OCI-LY1 (cell line): Measurements from ENCODE around the gene SNRNP35.
"Not testable (repeated sequence)": the region's sequence is repeated elsewhere in the genome, so short reads cannot be mapped to it uniquely, and the experiment has no call there.

ENCODE experiments used
- H2AFZ ChIP-seq: fragments of 200-600 bp; sonication (generic), shearing (Covaris generic); 2 replicates; pipeline ENCODE4 v1.6.0; 2014; ENCODE audit warnings: antibody characterized with exemption, mild to moderate bottlenecking, low read length
- H3F3A ChIP-seq: fragments of 200-600 bp; sonication (generic), shearing (Covaris generic); 2 replicates; pipeline ENCODE4 v1.6.0; 2014; ENCODE audit warnings: mild to moderate bottlenecking, antibody characterized with exemption, low read length, moderate library complexity; ENCODE audit not compliant: insufficient read depth
- H3K27ac ChIP-seq: fragments of 200-600 bp; sonication (generic); 2 replicates; pipeline ENCODE4 v1.5.1; 2014; ENCODE audit warnings: low read length, mixed run types, mild to moderate bottlenecking, low read depth; ENCODE audit not compliant: poor library complexity, severe bottlenecking
- H3K27me3 ChIP-seq: fragments of 200-600 bp; sonication (generic); 2 replicates; pipeline ENCODE4 v1.6.0; 2014; ENCODE audit warnings: antibody characterized with exemption, mild to moderate bottlenecking, low read length, moderate library complexity; ENCODE audit not compliant: insufficient read depth
- H3K36me3 ChIP-seq: fragments of 200-600 bp; sonication (generic); 2 replicates; pipeline ENCODE4 v1.6.1; 2014; ENCODE audit warnings: mild to moderate bottlenecking, antibody characterized with exemption, low read length, moderate library complexity, mixed read lengths; ENCODE audit not compliant: insufficient read depth
- H3K4me1 ChIP-seq: fragments of 200-600 bp; sonication (generic); 2 replicates; pipeline ENCODE4 v1.5.1; 2014; ENCODE audit warnings: mild to moderate bottlenecking, low read length, moderate library complexity; ENCODE audit not compliant: insufficient read depth, severe bottlenecking
- H3K4me2 ChIP-seq: fragments of 200-600 bp; sonication (generic), shearing (Covaris generic); 2 replicates; pipeline ENCODE4 v1.6.1; 2014; ENCODE audit warnings: low read length
- H3K4me3 ChIP-seq: fragments of 200-600 bp; sonication (generic); 2 replicates; pipeline ENCODE4 v1.5.1; 2014; ENCODE audit warnings: low read length, low read depth, mild to moderate bottlenecking, mixed read lengths; ENCODE audit not compliant: poor library complexity, severe bottlenecking
- H3K79me2 ChIP-seq: fragments of 200-600 bp; shearing (Covaris generic); 2 replicates; pipeline ENCODE4 v1.6.1; 2016; ENCODE audit warnings: mixed run types, low read length, mixed read lengths; ENCODE audit not compliant: insufficient read depth
- H3K9ac ChIP-seq: fragments of 200-600 bp; sonication (generic), shearing (Covaris generic); 2 replicates; pipeline ENCODE4 v1.6.1; 2014; ENCODE audit warnings: mild to moderate bottlenecking, low read length, mixed read lengths
- H3K9me2 ChIP-seq: fragments of 200-600 bp; sonication (generic), shearing (Covaris generic); 2 replicates; pipeline ENCODE4 v1.6.1; 2014; ENCODE audit warnings: low read depth, mild to moderate bottlenecking, low read length, mixed read lengths
- H3K9me3 ChIP-seq: fragments of 200-600 bp; shearing (Covaris generic); 2 replicates; pipeline ENCODE4 v1.6.1; 2014; ENCODE audit warnings: low read length, mixed read lengths
- H4K20me1 ChIP-seq: fragments of 200-600 bp; sonication (generic), shearing (Covaris generic); 2 replicates; pipeline ENCODE4 v1.6.0; 2016; ENCODE audit warnings: mild to moderate bottlenecking, low read length; ENCODE audit not compliant: insufficient read depth
- EZH2 ChIP-seq: fragments of 200-600 bp; sonication (generic), shearing (Covaris generic); IDR thresholded peaks from 2 replicates; pipeline ENCODE4 v1.8.0; 2017; ENCODE audit warnings: borderline replicate concordance, mixed run types, mild to moderate bottlenecking, antibody characterized with exemption, low read length, moderate library complexity, mixed read lengths
- TF ChIP-seq, protein P1 (sequence below): fragments of 200-600 bp; sonication (generic), shearing (Covaris generic); IDR thresholded peaks from 2 replicates; pipeline ENCODE4 v1.5.1; 2017; ENCODE audit warnings: mild to moderate bottlenecking, antibody characterized with exemption, low read length, moderate library complexity, mixed read lengths

SNRNP35 gene

GRCh38 chr12:123449856-123450255, 8.1 kb upstream of the SNRNP35 start:
- no peak overlapping the region for H3K27ac ChIP-seq
- no peaks in the 10 kb centered on the region for H3F3A ChIP-seq
- no peak for TF ChIP-seq EZH2
- TF ChIP-seq, protein P1, sequence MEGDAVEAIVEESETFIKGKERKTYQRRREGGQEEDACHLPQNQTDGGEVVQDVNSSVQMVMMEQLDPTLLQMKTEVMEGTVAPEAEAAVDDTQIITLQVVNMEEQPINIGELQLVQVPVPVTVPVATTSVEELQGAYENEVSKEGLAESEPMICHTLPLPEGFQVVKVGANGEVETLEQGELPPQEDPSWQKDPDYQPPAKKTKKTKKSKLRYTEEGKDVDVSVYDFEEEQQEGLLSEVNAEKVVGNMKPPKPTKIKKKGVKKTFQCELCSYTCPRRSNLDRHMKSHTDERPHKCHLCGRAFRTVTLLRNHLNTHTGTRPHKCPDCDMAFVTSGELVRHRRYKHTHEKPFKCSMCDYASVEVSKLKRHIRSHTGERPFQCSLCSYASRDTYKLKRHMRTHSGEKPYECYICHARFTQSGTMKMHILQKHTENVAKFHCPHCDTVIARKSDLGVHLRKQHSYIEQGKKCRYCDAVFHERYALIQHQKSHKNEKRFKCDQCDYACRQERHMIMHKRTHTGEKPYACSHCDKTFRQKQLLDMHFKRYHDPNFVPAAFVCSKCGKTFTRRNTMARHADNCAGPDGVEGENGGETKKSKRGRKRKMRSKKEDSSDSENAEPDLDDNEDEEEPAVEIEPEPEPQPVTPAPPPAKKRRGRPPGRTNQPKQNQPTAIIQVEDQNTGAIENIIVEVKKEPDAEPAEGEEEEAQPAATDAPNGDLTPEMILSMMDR = no peak

DNA sequence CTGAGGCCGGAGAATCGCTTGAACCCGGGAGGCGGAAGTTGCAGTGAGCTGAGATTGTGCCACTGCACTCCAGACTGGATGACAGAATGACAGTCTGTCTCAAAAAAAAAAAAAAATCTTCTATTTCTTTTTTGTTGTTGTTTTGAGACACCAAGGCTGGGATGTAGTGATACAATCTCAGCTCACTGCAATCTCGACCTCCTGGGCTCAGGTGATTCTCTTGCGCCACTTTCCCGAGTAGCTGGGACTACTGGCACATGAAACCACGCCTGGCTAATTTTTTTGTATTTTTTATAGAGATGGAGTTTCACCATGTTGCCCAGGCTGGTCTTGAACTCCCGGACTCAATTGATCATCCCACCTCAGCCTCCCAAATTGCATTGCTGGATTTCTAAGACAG, 7.3 kb upstream of the SNRNP35 start:
- Histone ChIP-seq H3K9me2 (no peaks in the 10 kb centered on the region), H3K9ac (no peak overlapping the region), H3K4me2 (no peak overlapping the region), H3F3A (no peaks in the 10 kb centered on the region), H3K79me2 (no peaks in the 10 kb centered on the region), H3K27ac (no peak overlapping the region), H3K4me3 (no peak overlapping the region), H3K36me3 (no peaks in the 10 kb centered on the region), H3K9me3 (no peaks in the 10 kb centered on the region), H2AFZ (no peak overlapping the region), H4K20me1 (no peaks in the 10 kb centered on the region), H3K4me1 (peaks cover 15% of the 10 kb centered on the region), H3K27me3 (no peaks in the 10 kb centered on the region)
- no peak for TF ChIP-seq EZH2
- TF ChIP-seq, protein P1 = no peak

More at GRCh38 chr12:123449856-123450255, 8.1 kb upstream of the SNRNP35 start:
- Histone ChIP-seq H3K4me2 (no peak overlapping the region), H3K4me3 (no peak overlapping the region), H3K9me3 (no peaks in the 10 kb centered on the region), H3K79me2 (no peaks in the 10 kb centered on the region), H3K9me2 (no peaks in the 10 kb centered on the region), H2AFZ (no peak overlapping the region), H3K9ac (no peak overlapping the region), H3K4me1 (peaks cover 21% of the 10 kb centered on the region), H3K27me3 (no peaks in the 10 kb centered on the region), H3K36me3 (no peaks in the 10 kb centered on the region), H4K20me1 (no peaks in the 10 kb centered on the region)

- not testable (repeated sequence) for H4K20me1 ChIP-seq, H3K27ac ChIP-seq, H3K36me3 ChIP-seq, H3K27me3 ChIP-seq, H3F3A ChIP-seq, H3K4me3 ChIP-seq, H3K9me3 ChIP-seq, H3K9me2 ChIP-seq, H3K9ac ChIP-seq, H3K4me2 ChIP-seq, H3K79me2 ChIP-seq, H3K4me1 ChIP-seq, H2AFZ ChIP-seq
Observed at GRCh38 chr12:123452276-123452550, 5.7 kb upstream of the SNRNP35 start.

- Histone ChIP-seq H3F3A (no peaks in the 10 kb centered on the region), H3K36me3 (no peaks in the 10 kb centered on the region), H3K9me2 (no peaks in the 10 kb centered on the region), H3K9ac (no peak overlapping the region), H3K27ac (no peak overlapping the region), H4K20me1 (no peaks in the 10 kb centered on the region), H3K4me1 (peaks cover 5% of the 10 kb centered on the region), H3K27me3 (no peaks in the 10 kb centered on the region), H3K9me3 (no peaks in the 10 kb centered on the region), H3K4me3 (no peak overlapping the region), H3K4me2 (no peak overlapping the region), H3K79me2 (no peaks in the 10 kb centered on the region), H2AFZ (no peak overlapping the region)
- TF ChIP-seq, protein P1 = no peak
- no peak for TF ChIP-seq EZH2
Observed at GRCh38 chr12:123453165-123453564, 4.8 kb upstream of the SNRNP35 start.

GRCh38 chr12:123463174-123463573, 5.2 kb downstream of the SNRNP35 start:
- not testable (repeated sequence) for H3K4me2 ChIP-seq, H3F3A ChIP-seq, H4K20me1 ChIP-seq, H3K27ac ChIP-seq, H3K9me3 ChIP-seq, H2AFZ ChIP-seq, H3K9me2 ChIP-seq, H3K9ac ChIP-seq, H3K4me3 ChIP-seq, H3K27me3 ChIP-seq
- Histone ChIP-seq H3K4me1 (peaks cover 23% of the 10 kb centered on the region), H3K79me2 (peaks cover 12% of the 10 kb centered on the region), H3K36me3 (peaks cover 27% of the 10 kb centered on the region; the same call in 1 of the 2 replicates)
